SK-N-SH (cell line): ENCODE measurements around the gene ETS2. TPM values are rescaled to one million over a fixed set of nuclear protein-coding genes. Genes with fewer than 3 reads are reported as not detected.

Experiments
- CTCF ChIA-PET: fragments of 300-600, 350-600 bp; formaldehyde crosslinking; extraction: SDS; loops from one replicate; lab custom pipeline; 2021; lab: Yijun Ruan, JAX
- POLR2A ChIA-PET: fragments of 350-600 bp; sonication (Branson Sonifier 250); formaldehyde crosslinking; extraction: SDS; loops from one replicate; lab custom pipeline; 2020; ENCODE audit warnings: antibody characterized with exemption, inconsistent platforms; lab: Yijun Ruan, JAX
- DNase-seq: peaks from one replicate; pipeline ENCODE4 v3.0.0; 2012
- H2AFZ ChIP-seq: fragments of 200-600 bp; sonication (generic); 2 replicates; pipeline ENCODE4 v1.8.1; 2016; ENCODE audit warnings: antibody characterized with exemption, mild to moderate bottlenecking, low read depth
- H3F3A ChIP-seq: fragments of 200-600 bp; sonication (generic); replicated peaks from 2 replicates; pipeline ENCODE3; 2016; ENCODE audit warnings: antibody characterized with exemption, mild to moderate bottlenecking; ENCODE audit not compliant: insufficient read depth
- H3K27ac ChIP-seq, 2 experiments: fragments of 200-500 bp in 1 of 2; fragments of 200-600 bp in 1 of 2; sonication (Bioruptor generic) in 1 of 2; sonication (generic), shearing (Covaris generic) in 1 of 2; 2 replicates each; pipeline versions ENCODE4 v1.5.1 to v1.6.1; 2014 to 2016; ENCODE audit warnings: low read depth in 2 of 2, inconsistent platforms in 1 of 2, low read length in 1 of 2, mild to moderate bottlenecking in 1 of 2, mixed read lengths in 1 of 2
- H3K27me3 ChIP-seq: fragments of 200-600 bp; sonication (generic), shearing (Covaris generic); 2 replicates; pipeline ENCODE4 v1.6.1; 2016; ENCODE audit warnings: mixed run types; ENCODE audit not compliant: insufficient read depth
- H3K36me3 ChIP-seq, 2 experiments: fragments of 200-500 bp in 1 of 2; fragments of 200-600 bp in 1 of 2; sonication (Bioruptor generic) in 1 of 2; sonication (generic) in 1 of 2; replicated peaks in 1 of 2; 2 replicates each; pipeline versions ENCODE3 to v1.5.1; 2014 to 2016; ENCODE audit warnings: low read length in 1 of 2, mild to moderate bottlenecking in 1 of 2; ENCODE audit not compliant: insufficient read depth in 2 of 2, control insufficient read depth in 1 of 2
- H3K4me1 ChIP-seq, 2 experiments: fragments of 200-500 bp in 1 of 2; fragments of 200-600 bp in 1 of 2; sonication (Bioruptor generic) in 1 of 2; sonication (generic), shearing (Covaris generic) in 1 of 2; 2 replicates each; pipeline versions ENCODE4 v1.5.1 to v1.6.1; 2014 to 2016; ENCODE audit warnings: low read depth in 1 of 2, low read length in 1 of 2, mixed run types in 1 of 2; ENCODE audit not compliant: insufficient read depth in 2 of 2, control insufficient read depth in 1 of 2
- H3K4me2 ChIP-seq: fragments of 200-600 bp; sonication (generic), shearing (Covaris generic); 2 replicates; pipeline ENCODE4 v1.6.1; 2017; ENCODE audit warnings: mixed run types
- H3K4me3 ChIP-seq, 2 experiments: fragments of 200-500 bp in 1 of 2; fragments of 200-600 bp in 1 of 2; sonication (Bioruptor generic) in 1 of 2; sonication (generic), shearing (Covaris generic) in 1 of 2; 2 replicates each; pipeline versions ENCODE4 v1.5.1 to v1.8.1; 2014 to 2016; ENCODE audit warnings: low read depth in 2 of 2, inconsistent platforms in 1 of 2, low read length in 1 of 2, mild to moderate bottlenecking in 1 of 2, mixed read lengths in 1 of 2, moderate library complexity in 1 of 2
- H3K79me2 ChIP-seq: fragments of 200-600 bp; sonication (generic); 2 replicates; pipeline ENCODE4 v1.8.1; 2017; ENCODE audit warnings: mild to moderate bottlenecking; ENCODE audit not compliant: insufficient read depth
- H3K9ac ChIP-seq: fragments of 200-600 bp; sonication (generic); 2 replicates; pipeline ENCODE4 v1.6.1; 2017; ENCODE audit warnings: mixed run types
- H3K9me2 ChIP-seq: fragments of 200-600 bp; sonication (generic); 2 replicates; pipeline ENCODE4 v1.6.1; 2017; ENCODE audit warnings: mixed run types
- H3K9me3 ChIP-seq: fragments of 200-600 bp; sonication (generic); 2 replicates; pipeline ENCODE4 v1.6.1; 2017; ENCODE audit warnings: mixed run types, mild to moderate bottlenecking, moderate library complexity
- H4K20me1 ChIP-seq: fragments of 200-600 bp; sonication (generic); 2 replicates; pipeline ENCODE4 v1.6.1; 2017; ENCODE audit warnings: mild to moderate bottlenecking, mixed run types; ENCODE audit not compliant: insufficient read depth
- CHD2 ChIP-seq: fragments of 150-350 bp; IDR thresholded peaks from 2 replicates; pipeline ENCODE4 v1.6.1; 2018; ENCODE audit warnings: low read length; ENCODE audit not compliant: partially characterized antibody
- ELF1 ChIP-seq: IDR thresholded peaks from 2 replicates; pipeline ENCODE4 v1.4.0; 2012
- EP300 ChIP-seq, 2 experiments: IDR thresholded peaks; 2 replicates each; pipeline versions ENCODE4 v1.4.0 to v1.6.1; 2012; ENCODE audit warnings: borderline replicate concordance in 1 of 2, low read depth in 1 of 2, low read length in 1 of 2
- FOXM1 ChIP-seq: IDR thresholded peaks from 2 replicates; pipeline ENCODE4 v1.4.0; 2012; ENCODE audit warnings: low read depth, mild to moderate bottlenecking
- GABPA ChIP-seq: IDR thresholded peaks from 2 replicates; pipeline ENCODE4 v1.4.0; 2012; ENCODE audit warnings: low read depth, mild to moderate bottlenecking
- GATA2 ChIP-seq: sonication (generic); formaldehyde crosslinking; IDR thresholded peaks from 2 replicates; pipeline ENCODE4 v1.5.0; 2020; ENCODE audit warnings: mild to moderate bottlenecking, missing genetic modification reagents
- NRF1 ChIP-seq: IDR thresholded peaks from 2 replicates; pipeline ENCODE4 v1.6.1; 2012; ENCODE audit warnings: low read depth, mild to moderate bottlenecking, low read length
- POLR2AphosphoS5 ChIP-seq: IDR thresholded peaks from 2 replicates; pipeline ENCODE4 v1.6.1; 2012; ENCODE audit warnings: low read depth, low read length
- RAD21 ChIP-seq: IDR thresholded peaks from 2 replicates; pipeline ENCODE4 v1.6.1; 2012; ENCODE audit warnings: mild to moderate bottlenecking, low read length
- RCOR1 ChIP-seq: fragments of 150-350 bp; IDR thresholded peaks from 2 replicates; pipeline ENCODE4 v1.6.1; 2017; ENCODE audit warnings: antibody characterized with exemption, low read length
- RXRA ChIP-seq: IDR thresholded peaks from 2 replicates; pipeline ENCODE4 v1.4.0; 2012; ENCODE audit warnings: low read depth, mild to moderate bottlenecking, borderline replicate concordance
- SIN3A ChIP-seq: IDR thresholded peaks from 2 replicates; pipeline ENCODE4 v1.6.1; 2012; ENCODE audit warnings: low read depth, mild to moderate bottlenecking, low read length, moderate library complexity, borderline replicate concordance
- SMC3 ChIP-seq: IDR thresholded peaks from 2 replicates; pipeline ENCODE4 v1.6.1; 2012; ENCODE audit warnings: low read depth, low read length, improper control_type of control experiment
- TAF1 ChIP-seq: IDR thresholded peaks from 2 replicates; pipeline ENCODE4 v1.6.1; 2012; ENCODE audit warnings: low read depth, mild to moderate bottlenecking, low read length, moderate library complexity, borderline replicate concordance
- TEAD4 ChIP-seq: IDR thresholded peaks from 2 replicates; pipeline ENCODE4 v1.4.0; 2012; ENCODE audit warnings: mild to moderate bottlenecking, borderline replicate concordance; ENCODE audit not compliant: insufficient read depth
- YY1 ChIP-seq: IDR thresholded peaks from 2 replicates; pipeline ENCODE4 v1.4.0; 2012; ENCODE audit warnings: low read depth, mild to moderate bottlenecking
- WGBS: methylation state at CpG from one replicate; pipeline ENCODE4 v1.1.6; 2017; ENCODE audit warnings: low lambda C conversion rate; 5-methylcytosine and 5-hydroxymethylcytosine counted together
- polyA plus RNA-seq, 3 experiments: library from polyadenylated mRNA; depleted of rRNA; stranded (reverse); fragments of >200 nt; gene quantifications; 2 replicates each; pipeline ENCODE4 v1.2.3, GENCODE V29; 2012
- TF ChIP-seq, protein P1 (sequence below): IDR thresholded peaks from 2 replicates; pipeline ENCODE4; 2012
- TF ChIP-seq, protein P2 (sequence below): fragments of 150-350 bp; IDR thresholded peaks from 2 replicates; pipeline ENCODE4 v1.6.1; 2016; ENCODE audit warnings: mild to moderate bottlenecking, low read depth, low read length
- TF ChIP-seq, protein P3 (sequence below): IDR thresholded peaks from 2 replicates; pipeline ENCODE4 v1.4.0; 2012; ENCODE audit warnings: low read depth
- TF ChIP-seq, protein P4 (sequence below): fragments of 150-350 bp; IDR thresholded peaks from 2 replicates; pipeline ENCODE4 v1.6.1; 2017; ENCODE audit warnings: antibody characterized with exemption, low read length, low read depth, borderline replicate concordance

The ETS2 gene
- polyA plus RNA-seq, 1 of the 3 experiments (the other 2 are of a cell fraction): 16.3 TPM

DNA sequence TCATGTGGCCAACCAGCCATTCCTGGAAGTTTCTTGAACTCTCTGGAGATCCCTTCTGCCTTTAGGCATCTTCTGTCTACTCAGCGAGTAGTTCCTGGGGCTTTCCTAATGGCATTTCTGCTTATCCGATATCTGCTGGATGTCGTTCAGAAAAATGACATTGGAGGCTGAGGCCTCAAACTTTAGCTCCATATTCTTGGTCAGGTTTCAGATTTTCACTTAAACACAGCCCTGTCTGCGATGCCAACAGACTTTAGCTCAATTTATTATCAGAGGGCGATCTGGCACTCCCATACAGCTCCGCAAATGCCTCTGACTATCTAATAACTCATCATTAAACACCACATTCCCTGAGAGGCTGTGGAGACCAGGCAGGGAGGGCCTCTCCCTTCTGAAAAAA lies 46.3 kb upstream of the ETS2 start (continued):
- TF ChIP-seq, protein P1, sequence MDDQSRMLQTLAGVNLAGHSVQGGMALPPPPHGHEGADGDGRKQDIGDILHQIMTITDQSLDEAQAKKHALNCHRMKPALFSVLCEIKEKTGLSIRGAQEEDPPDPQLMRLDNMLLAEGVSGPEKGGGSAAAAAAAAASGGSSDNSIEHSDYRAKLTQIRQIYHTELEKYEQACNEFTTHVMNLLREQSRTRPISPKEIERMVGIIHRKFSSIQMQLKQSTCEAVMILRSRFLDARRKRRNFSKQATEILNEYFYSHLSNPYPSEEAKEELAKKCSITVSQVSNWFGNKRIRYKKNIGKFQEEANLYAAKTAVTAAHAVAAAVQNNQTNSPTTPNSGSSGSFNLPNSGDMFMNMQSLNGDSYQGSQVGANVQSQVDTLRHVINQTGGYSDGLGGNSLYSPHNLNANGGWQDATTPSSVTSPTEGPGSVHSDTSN: peak; percentile 89
- TF ChIP-seq GATA2 (CRISPR knock-in tag) (peak; percentile 53; the same call in 1 of the 2 replicates), CHD2 (peak; percentile 7), EP300 (IDR thresholded peaks at IDR 0.05; ENCODE audit: borderline replicate concordance in 1 of 2, low read depth in 1 of 2, low read length in 1 of 2) (peak in 1 of 2 experiments; percentile 85; a peak in 2 of 4 replicates)
- TF ChIP-seq, protein P2, sequence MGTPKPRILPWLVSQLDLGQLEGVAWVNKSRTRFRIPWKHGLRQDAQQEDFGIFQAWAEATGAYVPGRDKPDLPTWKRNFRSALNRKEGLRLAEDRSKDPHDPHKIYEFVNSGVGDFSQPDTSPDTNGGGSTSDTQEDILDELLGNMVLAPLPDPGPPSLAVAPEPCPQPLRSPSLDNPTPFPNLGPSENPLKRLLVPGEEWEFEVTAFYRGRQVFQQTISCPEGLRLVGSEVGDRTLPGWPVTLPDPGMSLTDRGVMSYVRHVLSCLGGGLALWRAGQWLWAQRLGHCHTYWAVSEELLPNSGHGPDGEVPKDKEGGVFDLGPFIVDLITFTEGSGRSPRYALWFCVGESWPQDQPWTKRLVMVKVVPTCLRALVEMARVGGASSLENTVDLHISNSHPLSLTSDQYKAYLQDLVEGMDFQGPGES: no peak

DNA sequence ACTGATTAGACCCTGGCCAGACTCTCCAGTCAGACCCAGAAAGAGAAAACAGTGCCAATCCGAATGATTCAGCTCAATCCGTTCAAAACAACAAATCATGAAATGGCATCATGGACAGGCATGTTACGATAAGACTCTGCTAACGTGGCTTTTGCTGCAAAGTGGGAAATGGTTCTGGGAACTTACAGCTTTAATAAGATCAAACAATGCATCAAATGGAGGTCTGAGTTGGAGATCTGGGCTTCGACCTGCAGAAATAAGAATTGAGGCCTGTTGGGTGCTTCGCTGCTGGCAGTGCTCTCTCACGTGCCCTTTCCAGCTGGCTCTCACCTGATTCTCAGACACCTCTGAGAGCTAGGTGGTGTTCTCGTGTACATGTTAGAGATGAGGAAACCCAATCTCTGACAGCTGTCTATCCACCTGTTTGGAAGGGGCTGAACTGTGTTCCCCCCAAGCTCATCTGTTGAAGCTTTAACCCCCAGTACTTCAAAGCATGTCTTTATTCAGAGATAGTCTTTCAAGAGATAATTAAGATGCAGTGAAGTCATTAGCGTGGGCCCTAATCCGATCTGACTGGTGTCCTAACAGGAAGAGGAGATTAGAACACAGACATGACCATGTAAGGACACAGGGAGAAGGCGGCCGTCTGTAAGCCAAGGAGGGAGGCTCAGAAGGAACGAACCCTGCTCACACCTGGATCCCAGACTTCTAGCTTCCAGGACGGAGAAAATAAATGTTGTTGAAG lies 45.5 kb upstream of the ETS2 start:
- POLR2A ChIA-PET: interaction anchor here (0.9 kb wide), 1 partner anchor 37 kb away, joined by 5 read pairs; no protein-coding TSS in a partner anchor
- H3K27ac ChIP-seq: peak overlapping the region; percentile 84 to 89
- TF ChIP-seq RAD21 (no peak), RCOR1 (no peak), RXRA (no peak), GATA2 (CRISPR knock-in tag) (no peak), POLR2AphosphoS5 (no peak), SMC3 (no peak), TAF1 (no peak), YY1 (no peak), GABPA (no peak), FOXM1 (no peak), SIN3A (no peak), EP300 (IDR thresholded peaks at IDR 0.05; ENCODE audit: borderline replicate concordance in 1 of 2, low read depth in 1 of 2, low read length in 1 of 2) (peak in 1 of 2 experiments; percentile 2; a peak in 1 of 4 replicates), ELF1 (no peak), NRF1 (no peak), TEAD4 (no peak)
- TF ChIP-seq, protein P3, sequence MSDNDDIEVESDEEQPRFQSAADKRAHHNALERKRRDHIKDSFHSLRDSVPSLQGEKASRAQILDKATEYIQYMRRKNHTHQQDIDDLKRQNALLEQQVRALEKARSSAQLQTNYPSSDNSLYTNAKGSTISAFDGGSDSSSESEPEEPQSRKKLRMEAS: peak; percentile 26; the same call in 1 of the 2 replicates
- TF ChIP-seq, protein P2: no peak
- TF ChIP-seq, protein P4, sequence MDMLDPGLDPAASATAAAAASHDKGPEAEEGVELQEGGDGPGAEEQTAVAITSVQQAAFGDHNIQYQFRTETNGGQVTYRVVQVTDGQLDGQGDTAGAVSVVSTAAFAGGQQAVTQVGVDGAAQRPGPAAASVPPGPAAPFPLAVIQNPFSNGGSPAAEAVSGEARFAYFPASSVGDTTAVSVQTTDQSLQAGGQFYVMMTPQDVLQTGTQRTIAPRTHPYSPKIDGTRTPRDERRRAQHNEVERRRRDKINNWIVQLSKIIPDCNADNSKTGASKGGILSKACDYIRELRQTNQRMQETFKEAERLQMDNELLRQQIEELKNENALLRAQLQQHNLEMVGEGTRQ: no peak
- TF ChIP-seq, protein P1: peak; percentile 80

More for the DNA sequence above, 45.5 kb upstream of the ETS2 start:
- Histone ChIP-seq H4K20me1 (no peaks in the 10 kb centered on the region), H3K9me3 (no peaks in the 10 kb centered on the region), H3F3A (peaks cover 52% of the 10 kb centered on the region), H3K4me2 (peak overlapping the region; percentile 35), H3K9me2 (no peaks in the 10 kb centered on the region), H3K9ac (peak overlapping the region; percentile 49), H3K36me3 (no peaks in the 10 kb centered on the region), H3K4me3 (no peak overlapping the region), H3K79me2 (no peaks in the 10 kb centered on the region), H3K4me1 (peaks cover 32 to 45% of the 10 kb centered on the region in 2 experiments), H2AFZ (peak overlapping the region; percentile 64), H3K27me3 (no peaks in the 10 kb centered on the region)
- 50% methylated on average over 11 of the region's 14 CpGs for WGBS
- CTCF ChIA-PET: interaction anchor here (1.0 to 1.6 kb wide), 8 partner anchors 10 to 417 kb away, joined by 3 to 5 read pairs (median 4); no protein-coding TSS in a partner anchor
- DNase-seq: no peak
